Ishikawa (cell line): ENCODE data around the gene FAM163B.

Source experiments
- CREB1 ChIP-seq: IDR thresholded peaks from 2 replicates; pipeline ENCODE4 v1.6.1; 2012; ENCODE audit warnings: low read depth
- EP300 ChIP-seq: IDR thresholded peaks from 2 replicates; pipeline ENCODE4 v1.6.1; 2012; ENCODE audit warnings: borderline replicate concordance
- FOXM1 ChIP-seq: IDR thresholded peaks from 2 replicates; pipeline ENCODE4 v1.6.1; 2012; ENCODE audit warnings: low read depth, borderline replicate concordance
- RAD21 ChIP-seq: IDR thresholded peaks from 2 replicates; pipeline ENCODE4 v1.6.1; 2012; ENCODE audit warnings: low read depth
- REST ChIP-seq: IDR thresholded peaks from 2 replicates; pipeline ENCODE4 v1.6.1; 2012; ENCODE audit warnings: low read depth, mild to moderate bottlenecking
- TAF1 ChIP-seq: IDR thresholded peaks from 2 replicates; pipeline ENCODE4 v1.6.1; 2012; ENCODE audit warnings: low read depth, mild to moderate bottlenecking
- TF ChIP-seq, protein P1 (sequence below): IDR thresholded peaks from 2 replicates; pipeline ENCODE4 v1.6.1; 2012

- TF ChIP-seq REST, result no peak
- no peak for TF ChIP-seq TAF1
- TF ChIP-seq RAD21, result no peak
- TF ChIP-seq CREB1, result no peak
- TF ChIP-seq EP300, result no peak
- TF ChIP-seq, protein P1, sequence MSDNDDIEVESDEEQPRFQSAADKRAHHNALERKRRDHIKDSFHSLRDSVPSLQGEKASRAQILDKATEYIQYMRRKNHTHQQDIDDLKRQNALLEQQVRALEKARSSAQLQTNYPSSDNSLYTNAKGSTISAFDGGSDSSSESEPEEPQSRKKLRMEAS, result no peak
- no peak for TF ChIP-seq FOXM1
Observed at GRCh38 chr9:133654736-133655657, 45.8 kb upstream of the FAM163B start.
